ENCODE measurements around the gene RMI2.

Gene RMI2

GRCh38 chr16:11384184-11384955 is 39.1 kb downstream of the RMI2 start:
- Mint-ChIP-seq H3K27ac (no peak overlapping the region), H3K9me3 (peaks cover 1% of the 10 kb centered on the region), H3K36me3 (ENCODE audit: low read depth) (peaks cover 1% of the 10 kb centered on the region), H3K27me3 (ENCODE audit: low read depth) (peaks cover 8% of the 10 kb centered on the region), H3K4me1 (no peaks in the 10 kb centered on the region), H3K4me3 (no peak overlapping the region)
- no peak for TF ChIP-seq CTCF (IDR thresholded peaks at IDR 0.05; ENCODE audit: unreplicated experiment in 3 of 3)

GRCh38 chr16:11384956-11385586 is 39.8 kb downstream of the RMI2 start:
- no peaks in the 10 kb centered on the region for H3K4me1 Mint-ChIP-seq
- no peak for TF ChIP-seq CTCF (IDR thresholded peaks at IDR 0.05; ENCODE audit: unreplicated experiment in 3 of 3)
- H3K27ac Mint-ChIP-seq: no peak overlapping the region
- H3K27me3 Mint-ChIP-seq (ENCODE audit: low read depth): peaks cover 8% of the 10 kb centered on the region
- no peak overlapping the region for H3K4me3 Mint-ChIP-seq
- no peaks in the 10 kb centered on the region for H3K9me3 Mint-ChIP-seq
- H3K36me3 Mint-ChIP-seq (ENCODE audit: low read depth): no peaks in the 10 kb centered on the region

- no peaks in the 10 kb centered on the region for H3K9me3 Mint-ChIP-seq
- no peak overlapping the region for H3K4me3 Mint-ChIP-seq
- H3K27me3 Mint-ChIP-seq (ENCODE audit: low read depth): peaks cover 9% of the 10 kb centered on the region
- H3K4me1 Mint-ChIP-seq: peaks cover 9% of the 10 kb centered on the region
- TF ChIP-seq CTCF (IDR thresholded peaks at IDR 0.05; ENCODE audit: unreplicated experiment in 3 of 3): no peak
- H3K36me3 Mint-ChIP-seq (ENCODE audit: low read depth): no peaks in the 10 kb centered on the region
- H3K27ac Mint-ChIP-seq: no peak overlapping the region
These were observed 40.9 kb downstream of the RMI2 start for GRCh38 chr16:11386054-11386680.

GRCh38 chr16:11386791-11387546 is 41.7 kb downstream of the RMI2 start:
- Mint-ChIP-seq H3K27ac (peak overlapping the region in 1 of 3 experiments; percentile 59), H3K9me3 (no peaks in the 10 kb centered on the region), H3K27me3 (ENCODE audit: low read depth) (peaks cover 12% of the 10 kb centered on the region)

GRCh38 chr16:11389083-11389482 is 43.8 kb downstream of the RMI2 start:
- Mint-ChIP-seq H3K9me3 (no peaks in the 10 kb centered on the region), H3K36me3 (ENCODE audit: low read depth) (no peaks in the 10 kb centered on the region), H3K4me3 (no peak overlapping the region), H3K4me1 (peaks cover 12% of the 10 kb centered on the region), H3K27me3 (ENCODE audit: low read depth) (peaks cover 17% of the 10 kb centered on the region), H3K27ac (no peak overlapping the region)
- no peak for TF ChIP-seq CTCF (IDR thresholded peaks at IDR 0.05; ENCODE audit: unreplicated experiment in 3 of 3)

More at GRCh38 chr16:11386791-11387546, 41.7 kb downstream of the RMI2 start:
- H3K4me1 Mint-ChIP-seq: peaks cover 12% of the 10 kb centered on the region
- peak; percentile 37 to 62 (median 51) for TF ChIP-seq CTCF (IDR thresholded peaks at IDR 0.05; ENCODE audit: unreplicated experiment in 3 of 3)
- no peak overlapping the region for H3K4me3 Mint-ChIP-seq
- no peaks in the 10 kb centered on the region for H3K36me3 Mint-ChIP-seq (ENCODE audit: low read depth)

All from nephron (organoid).